Occipital lobe (tissue), 2 donors: ENCODE results near the gene HIVEP1. TPM values are rescaled to one million over a fixed set of nuclear protein-coding genes. Genes with fewer than 3 reads are reported as not detected.
A peak's percentile ranks its signal among the peaks of the same experiment; 100 is the strongest.

Experiments
- DNase-seq: peaks from one replicate; lab custom pipeline; 2025; lab: John Stamatoyannopoulos, UW
- total RNA-seq: library from RNA; depleted of rRNA; stranded (reverse); fragments of >200 nt; gene quantifications from one replicate; pipeline ENCODE4 v1.2.3, GENCODE V29; 2014

Gene HIVEP1
- total RNA-seq, 1 donor from 2014 or later = 22.0 TPM

GRCh38 chr6:12047792-12048432, 35.8 kb downstream of the HIVEP1 start:
- DNase-seq = no peak

GRCh38 chr6:12048609-12049008, 36.5 kb downstream of the HIVEP1 start:
- no peak for DNase-seq

GRCh38 chr6:12049165-12049564, 37.1 kb downstream of the HIVEP1 start:
- no peak for DNase-seq

- DNase-seq = no peak
Observed at GRCh38 chr6:12051861-12052368, 39.8 kb downstream of the HIVEP1 start.

- DNase-seq = no peak
Observed at GRCh38 chr6:12058172-12058961, 46.3 kb downstream of the HIVEP1 start.

GRCh38 chr6:12060780-12061609, 48.9 kb downstream of the HIVEP1 start:
- DNase-seq = peak; percentile 68

GRCh38 chr6:12062605-12063004, 50.5 kb downstream of the HIVEP1 start:
- DNase-seq = no peak

- DNase-seq = no peak
Observed at GRCh38 chr6:12064131-12064530, 52.0 kb downstream of the HIVEP1 start.

GRCh38 chr6:12064538-12065071, 52.5 kb downstream of the HIVEP1 start:
- DNase-seq = no peak

GRCh38 chr6:12065321-12066140, 53.4 kb downstream of the HIVEP1 start:
- DNase-seq = no peak

GRCh38 chr6:12066297-12066696, 54.2 kb downstream of the HIVEP1 start:
- DNase-seq = no peak

GRCh38 chr6:12068899-12069557, 56.9 kb downstream of the HIVEP1 start:
- DNase-seq = no peak

GRCh38 chr6:12069891-12070529, 57.9 kb downstream of the HIVEP1 start:
- DNase-seq = no peak

GRCh38 chr6:12071064-12071615, 59.0 kb downstream of the HIVEP1 start:
- no peak for DNase-seq

- DNase-seq = no peak
Observed at GRCh38 chr6:12075067-12075563, 63.0 kb downstream of the HIVEP1 start.

GRCh38 chr6:12077021-12077710, 65.1 kb downstream of the HIVEP1 start:
- DNase-seq = no peak

GRCh38 chr6:12078014-12078413, 65.9 kb downstream of the HIVEP1 start:
- DNase-seq = no peak

GRCh38 chr6:12081771-12082170, 69.7 kb downstream of the HIVEP1 start:
- no peak for DNase-seq

GRCh38 chr6:12082368-12082767, 70.3 kb downstream of the HIVEP1 start:
- no peak for DNase-seq
